GM21825 (cell line): ENCODE data around the gene ATPAF2.

Source experiments
- ATAC-seq: cut with Tn5 transposase; IDR thresholded peaks from one replicate; pipeline ENCODE4 v1.9.1; 2021; ENCODE audit warnings: mild to moderate bottlenecking, moderate library complexity; ENCODE audit not compliant: unreplicated experiment

Gene ATPAF2

DNA sequence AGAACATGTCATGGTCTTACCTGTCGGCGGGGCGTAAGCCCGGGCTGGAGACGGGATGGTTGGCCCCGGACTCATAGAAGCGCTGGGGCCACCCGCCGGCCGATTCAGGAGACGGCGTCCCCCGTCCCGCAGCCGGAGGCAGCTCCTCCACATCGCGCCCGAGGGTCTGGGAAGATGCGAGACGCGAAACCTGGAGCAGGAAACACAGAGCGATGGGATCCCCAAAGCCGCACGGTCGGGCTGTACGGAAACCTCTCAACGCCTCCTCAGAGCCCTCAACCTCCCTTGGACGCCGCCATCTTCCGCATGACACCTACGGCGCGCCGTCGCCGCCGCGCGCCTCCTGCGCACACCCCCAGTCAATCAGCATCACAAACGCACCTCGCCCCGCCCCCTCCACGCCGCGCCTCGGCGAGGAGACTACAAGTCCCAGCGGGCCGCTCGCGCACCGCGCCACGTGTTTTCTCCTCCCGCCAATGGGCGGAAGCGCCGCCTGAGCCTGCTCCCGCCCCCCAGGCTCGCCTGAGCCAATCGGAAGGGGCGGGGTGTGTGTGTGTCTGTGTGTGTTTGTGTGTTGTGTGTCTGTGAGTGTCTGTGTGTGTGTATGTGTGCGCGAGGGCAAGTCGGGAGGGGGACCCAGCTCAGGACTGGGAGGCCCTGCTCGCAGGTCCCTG, at the start of gene ATPAF2, which contains the start of gene GID4:
TSS of gene ATPAF2 (minus strand) at position 308 of the 674 bp plus-strand sequence. CDS start at position 153, 155 bp downstream.
TSS of gene GID4 (plus strand) at position 548 of the 674 bp plus-strand sequence. CDS start at position 605, 57 bp downstream.
- peak; percentile 84 for ATAC-seq

DNA sequence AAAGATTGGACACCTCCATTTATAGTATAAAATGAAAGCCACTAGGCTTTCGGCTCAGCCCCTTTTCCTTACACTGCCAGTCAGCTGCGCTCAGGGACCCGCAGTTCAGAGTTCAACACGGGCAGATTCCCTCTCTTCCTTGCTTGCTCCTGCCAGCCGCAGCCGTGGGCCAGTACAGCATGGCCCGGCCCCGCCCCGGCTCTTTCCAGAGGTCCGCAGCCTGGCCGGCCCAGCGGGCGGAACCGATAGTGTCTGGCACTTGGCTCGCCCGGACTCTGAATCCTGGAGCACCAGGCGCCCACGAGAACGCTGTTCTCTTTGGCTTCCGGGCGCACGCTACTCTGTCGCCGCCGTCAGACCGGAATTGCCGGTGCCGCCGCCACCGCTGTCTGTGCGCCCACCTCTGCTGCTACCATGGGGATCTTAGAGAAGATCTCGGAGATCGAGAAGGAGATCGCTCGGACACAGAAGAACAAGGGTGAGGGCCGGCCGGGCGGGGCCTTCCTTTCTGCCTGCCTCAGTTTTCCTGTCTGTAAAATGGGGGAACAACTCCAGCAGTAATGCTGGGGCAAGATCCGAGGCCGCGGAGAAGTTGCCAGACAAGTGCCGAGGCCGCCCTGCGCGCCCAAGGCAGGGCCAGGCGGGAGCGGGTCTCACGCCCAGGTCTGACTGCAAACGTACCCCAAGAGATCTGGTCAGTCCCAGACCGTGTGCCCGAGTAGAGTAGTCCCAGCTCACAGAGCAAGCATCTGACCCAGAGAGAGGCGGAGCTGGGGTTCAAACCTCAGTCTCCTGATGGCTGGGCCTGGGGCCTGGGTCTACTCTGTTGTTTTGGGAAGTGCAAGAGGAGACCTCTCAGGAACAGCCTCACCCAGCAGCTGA, 48.9 kb upstream of the ATPAF2 start, which contains the start of gene DRG2:
TSS of gene DRG2 (plus strand) at position 339 of the 882 bp plus-strand sequence. CDS start at position 415, 76 bp downstream.
- peak; percentile 86 for ATAC-seq

DNA sequence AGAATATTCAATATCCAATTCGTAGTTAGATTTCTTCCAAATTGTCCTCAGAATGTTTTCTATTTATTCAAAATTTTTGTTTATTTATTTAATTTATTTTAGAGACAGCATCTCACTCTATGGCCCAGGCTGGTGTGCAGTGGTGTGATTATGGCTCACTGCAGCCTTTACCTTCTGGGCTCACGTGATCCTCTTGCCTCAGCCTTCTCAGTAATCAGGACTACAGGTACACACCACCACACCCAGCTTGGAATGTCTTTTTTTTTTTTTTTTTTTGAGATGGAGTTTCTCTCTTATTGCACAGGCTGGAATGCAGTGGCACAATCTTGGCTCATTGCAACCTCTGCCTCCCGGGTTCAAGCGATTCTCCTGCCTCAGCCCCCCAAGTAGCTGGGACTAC, 45.3 kb upstream of the ATPAF2 start:
- ATAC-seq: no peak

DNA sequence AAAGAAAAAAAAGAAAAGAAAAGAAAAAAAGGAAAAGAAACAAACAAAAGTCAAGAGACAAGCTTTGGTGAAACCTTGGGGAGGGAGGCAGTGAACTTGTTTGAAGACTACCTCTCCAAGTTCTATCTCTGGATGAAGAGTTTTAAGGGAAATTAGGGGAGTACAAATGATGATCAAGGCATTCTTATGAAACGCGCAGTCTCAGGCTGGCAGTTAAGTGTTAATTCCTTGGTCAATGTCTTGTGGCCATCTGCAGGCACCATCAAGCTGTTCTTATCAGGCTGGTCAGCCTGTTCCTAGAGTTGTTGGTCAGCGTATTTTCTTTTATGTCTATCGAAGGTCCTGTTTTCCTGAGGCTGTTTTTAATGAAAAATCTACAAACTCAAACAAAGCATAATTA, 40.6 kb upstream of the ATPAF2 start:
- no peak for ATAC-seq

DNA sequence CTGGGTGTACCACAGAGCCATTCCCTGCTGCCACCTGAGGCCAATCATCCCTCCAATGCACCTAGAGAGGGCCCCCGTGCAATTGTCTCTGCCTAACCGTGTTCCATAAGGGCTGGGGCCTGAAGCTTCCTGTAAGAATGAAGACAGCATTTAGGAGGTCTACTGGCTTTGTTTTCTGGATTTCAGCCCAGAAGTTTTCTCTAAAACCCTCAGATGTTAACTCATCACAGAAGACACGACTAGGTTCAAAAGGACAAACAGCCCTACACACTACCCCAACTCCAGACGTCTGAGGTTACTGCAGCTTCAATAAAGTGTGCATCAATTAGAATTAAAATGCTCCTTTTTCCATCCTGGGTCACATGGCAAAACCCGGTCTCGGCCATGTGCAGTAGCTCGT, 38.0 kb upstream of the ATPAF2 start:
- no peak for ATAC-seq

DNA sequence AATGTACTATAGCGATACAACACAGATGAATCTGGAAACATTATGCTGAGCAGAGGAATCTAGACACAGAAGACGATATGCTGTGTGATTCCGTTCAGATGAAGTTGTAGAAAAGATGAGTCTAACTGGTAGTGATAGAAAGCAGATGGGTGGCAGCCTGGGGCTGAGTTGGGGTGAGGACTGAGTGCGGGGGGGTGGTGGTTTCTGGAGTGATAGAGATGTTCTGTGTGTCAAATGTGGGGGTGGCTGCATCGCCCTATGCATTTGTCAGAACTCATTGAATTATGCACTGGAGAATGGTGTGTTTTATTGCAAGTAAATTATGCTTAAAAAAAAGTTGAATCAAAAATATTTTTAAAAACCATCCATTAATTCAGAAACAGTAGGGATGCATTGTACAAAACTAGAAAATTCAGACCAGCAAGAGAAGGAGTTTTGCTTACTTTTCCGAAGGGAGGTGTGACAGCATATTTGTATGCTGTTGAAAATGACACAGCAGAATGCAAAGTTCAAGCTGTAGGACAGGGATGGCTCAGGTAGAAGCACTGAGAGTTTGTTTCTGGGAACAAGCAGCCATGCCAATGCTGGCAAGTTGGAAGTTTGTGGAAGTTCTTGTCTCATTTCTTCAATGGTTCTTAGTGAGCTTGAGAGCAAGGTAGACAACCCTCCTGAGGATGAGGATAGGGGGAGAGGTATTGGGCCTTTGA, 35.8 kb upstream of the ATPAF2 start:
- ATAC-seq: no peak

DNA sequence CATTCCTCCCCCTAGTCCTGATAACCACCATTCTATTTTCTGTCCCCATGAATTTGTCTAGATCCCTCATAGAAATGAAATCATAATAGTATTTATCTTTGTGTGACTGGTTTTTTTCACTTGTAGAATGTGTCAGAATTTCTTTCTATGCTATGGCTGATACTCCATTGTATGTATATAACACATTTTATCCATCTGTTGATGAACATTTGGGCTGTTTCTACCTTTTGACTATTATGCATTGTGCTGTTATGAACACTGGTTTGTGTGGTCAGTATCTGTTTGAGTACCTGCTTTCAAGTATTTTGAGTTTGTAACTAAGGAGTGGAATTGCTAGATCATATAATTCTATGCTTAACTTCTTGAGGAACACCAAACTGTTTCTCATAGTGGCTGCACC, 32.8 kb upstream of the ATPAF2 start:
- no peak for ATAC-seq

GRCh38 chr17:18070861-18071340, 31.9 kb upstream of the ATPAF2 start:
- ATAC-seq: no peak

DNA sequence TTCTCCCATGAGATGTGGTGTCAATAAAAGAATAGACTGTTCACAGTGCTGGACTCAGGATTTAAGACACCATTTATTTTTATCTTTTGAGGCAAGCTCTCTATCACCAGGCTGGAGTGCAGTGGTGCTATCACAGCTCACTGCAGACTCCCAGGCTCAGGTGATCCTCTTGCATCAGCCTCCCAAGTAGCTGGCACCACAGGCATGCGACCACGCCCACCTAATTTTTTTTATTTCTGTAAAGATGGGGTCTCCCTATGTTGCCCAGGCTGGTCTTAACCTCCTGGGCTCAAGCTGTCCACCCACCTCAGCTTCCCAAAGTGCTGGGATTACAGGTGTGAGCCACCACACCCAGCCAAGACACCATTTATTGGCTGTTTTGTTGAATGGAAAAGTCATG, 30.1 kb upstream of the ATPAF2 start:
- ATAC-seq: no peak

- no peak for ATAC-seq
Measured at GRCh38 chr17:18066866-18067265, 27.9 kb upstream of the ATPAF2 start.

DNA sequence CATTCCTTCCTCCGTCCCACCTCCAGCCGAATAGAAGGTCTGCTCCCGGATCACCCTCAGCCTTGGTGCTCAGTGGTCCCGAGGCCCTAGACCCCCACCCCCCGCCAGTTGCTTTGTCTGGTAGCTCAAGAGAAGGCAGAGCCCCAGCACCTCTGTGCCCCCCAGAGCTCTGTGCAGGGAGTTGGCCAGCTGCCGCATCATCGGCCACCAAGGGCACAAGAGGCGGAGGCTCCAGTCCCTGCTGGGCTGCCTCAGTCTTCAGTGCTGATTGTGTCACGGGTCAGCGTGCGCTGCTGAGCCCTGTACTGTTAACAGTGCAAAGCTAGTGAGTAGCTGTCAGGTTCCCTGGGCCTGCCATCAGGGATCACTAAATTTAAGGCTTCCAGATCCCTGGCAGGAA, 26.6 kb upstream of the ATPAF2 start:
- no peak for ATAC-seq

GRCh38 chr17:18064053-18064452, 25.1 kb upstream of the ATPAF2 start:
- no peak for ATAC-seq

DNA sequence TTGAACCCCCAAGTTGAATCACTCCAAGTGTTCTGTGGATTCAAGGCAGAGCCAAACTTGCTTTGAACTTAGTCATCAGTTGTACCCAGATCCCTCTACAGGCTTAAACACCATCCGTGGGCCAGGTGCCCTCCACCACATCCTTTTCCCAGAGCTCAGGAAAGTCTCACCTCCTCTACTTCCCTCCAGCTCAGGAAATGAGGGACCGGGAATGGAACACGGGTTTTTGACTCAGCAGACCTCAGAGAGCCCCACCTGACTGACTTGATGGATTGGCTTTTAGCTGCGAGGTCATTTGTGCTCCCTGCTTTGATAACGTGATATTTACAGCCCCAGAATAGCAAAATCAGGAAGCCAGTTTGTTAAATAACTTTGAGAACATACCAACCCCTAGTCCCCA, 20.3 kb upstream of the ATPAF2 start:
- ATAC-seq: no peak

- no peak for ATAC-seq
Measured at GRCh38 chr17:18056214-18056613, 17.2 kb upstream of the ATPAF2 start.

GRCh38 chr17:18055597-18055996, 16.6 kb upstream of the ATPAF2 start:
- ATAC-seq: no peak

- ATAC-seq: no peak
Measured at GRCh38 chr17:18045691-18046350, 6.9 kb upstream of the ATPAF2 start.

GRCh38 chr17:18044609-18045008, 5.6 kb upstream of the ATPAF2 start:
- ATAC-seq: no peak

GRCh38 chr17:18043491-18043890, 4.5 kb upstream of the ATPAF2 start:
- no peak for ATAC-seq

- ATAC-seq: no peak
Measured at GRCh38 chr17:18042983-18043382, 4.0 kb upstream of the ATPAF2 start.

DNA sequence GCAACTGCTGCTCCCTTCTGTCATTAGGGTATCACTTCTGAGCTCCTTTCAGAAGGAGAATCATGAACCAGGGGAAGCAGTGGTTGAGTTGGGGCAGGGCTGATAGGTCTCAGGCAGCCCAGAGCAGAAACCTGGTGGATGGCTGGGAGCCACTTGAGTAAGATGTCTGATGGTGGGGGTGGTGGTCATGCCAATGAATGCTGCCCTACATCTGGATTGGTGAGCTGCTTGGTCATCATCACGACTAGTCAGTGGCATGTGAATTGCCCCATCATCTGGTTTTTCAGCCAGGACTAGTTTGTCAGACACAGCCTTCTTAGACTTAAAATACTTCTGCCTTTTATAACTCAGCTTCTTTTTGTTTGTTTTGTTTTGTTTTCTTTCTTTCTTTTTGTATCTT, 2.8 kb upstream of the ATPAF2 start:
- no peak for ATAC-seq
